PC-3 (cell line): ENCODE data around the gene TEPSIN. TPM values are rescaled to one million over a fixed set of nuclear protein-coding genes. Genes with fewer than 3 reads are reported as not detected.

Source experiments
- ATAC-seq: fragments of 200-7000 bp; cut with Tn5 transposase; 2 replicates; pipeline ENCODE4 v1.9.1; 2020; ENCODE audit warnings: mild to moderate bottlenecking, moderate library complexity
- BruUV-seq: library from RNA; stranded (reverse); fragments of 400-500 nt; replicated peaks from 2 replicates; lab custom pipeline; 2021; lab: Mats Ljungman, UMichigan
- CTCF ChIA-PET: fragments of 300-600 bp; sonication (Branson Sonifier 250); formaldehyde crosslinking; loops from one replicate; lab custom pipeline; 2022; ENCODE audit warnings: antibody characterized with exemption; lab: Charles Lee
- POLR2A ChIA-PET: fragments of 300-600 bp; sonication (Branson Sonifier 250); formaldehyde crosslinking; loops from one replicate; lab custom pipeline; 2022; ENCODE audit warnings: antibody characterized with exemption; ENCODE audit not compliant: unreplicated experiment; lab: Charles Lee
- DNase-seq: peaks from one replicate; pipeline ENCODE4 v3.0.0-alpha.2; 2015
- H2AFZ ChIP-seq: fragments of 300-600 bp; sonication (generic); 2 replicates; pipeline ENCODE4 v1.6.0; 2016; ENCODE audit warnings: antibody characterized with exemption, low read length
- H3F3A ChIP-seq: fragments of 300-600 bp; sonication (generic); one replicate; pipeline ENCODE4 v1.6.0; 2017; ENCODE audit warnings: antibody characterized with exemption, low read length, control low read depth, mild to moderate bottlenecking; ENCODE audit not compliant: unreplicated experiment
- H3K27ac ChIP-seq: fragments of 300-600 bp; sonication (generic); 2 replicates; pipeline ENCODE4 v1.5.1; 2016; ENCODE audit warnings: mild to moderate bottlenecking, low read length
- H3K27me3 ChIP-seq: fragments of 300-600 bp; sonication (generic); 2 replicates; pipeline ENCODE4 v1.6.1; 2016; ENCODE audit warnings: low read length, mixed read lengths
- H3K36me3 ChIP-seq: fragments of 300-600 bp; sonication (generic); 2 replicates; pipeline ENCODE4 v1.6.1; 2016; ENCODE audit warnings: low read depth, mixed run types, low read length, mixed read lengths
- H3K4me1 ChIP-seq: fragments of 300-600 bp; sonication (generic); 2 replicates; pipeline ENCODE4 v1.5.1; 2016; ENCODE audit warnings: low read length; ENCODE audit not compliant: insufficient read depth
- H3K4me2 ChIP-seq: fragments of 300-600 bp; sonication (generic); 2 replicates; pipeline ENCODE4 v1.6.0; 2016; ENCODE audit warnings: low read length
- H3K4me3 ChIP-seq: fragments of 300-600 bp; sonication (generic); 2 replicates; pipeline ENCODE4 v1.5.1; 2016; ENCODE audit warnings: mild to moderate bottlenecking, low read length, mixed read lengths
- H3K79me2 ChIP-seq: fragments of 300-600 bp; sonication (generic); 2 replicates; pipeline ENCODE4 v1.6.1; 2017; ENCODE audit warnings: low read length, mixed read lengths
- H3K9ac ChIP-seq: fragments of 300-600 bp; sonication (generic); 2 replicates; pipeline ENCODE4 v1.6.0; 2016; ENCODE audit warnings: mild to moderate bottlenecking, low read length
- H3K9me2 ChIP-seq: fragments of 300-600 bp; sonication (generic); replicated peaks from 2 replicates; pipeline ENCODE4 v1.6.1; 2016; ENCODE audit warnings: mixed run types, low read length, mixed read lengths
- H3K9me3 ChIP-seq: fragments of 300-600 bp; sonication (generic); 2 replicates; pipeline ENCODE4 v1.6.1; 2016; ENCODE audit warnings: low read length, mixed read lengths
- H4K20me1 ChIP-seq: fragments of 300-600 bp; sonication (generic); 2 replicates; pipeline ENCODE4 v1.6.1; 2016; ENCODE audit warnings: low read length, mixed read lengths
- EZH2 ChIP-seq: fragments of 300-600 bp; sonication (generic); IDR thresholded peaks from one replicate; pipeline ENCODE4 v1.6.1; 2017; ENCODE audit warnings: antibody characterized with exemption, mild to moderate bottlenecking, low read length; ENCODE audit not compliant: unreplicated experiment
- EZH2phosphoT487 ChIP-seq: fragments of 300-600 bp; sonication (generic); IDR thresholded peaks from 2 replicates; pipeline ENCODE4 v1.6.1; 2018; ENCODE audit warnings: mild to moderate bottlenecking, antibody characterized with exemption, low read length, borderline replicate concordance
- intact Hi-C: fragments of 100-400 bp; cut with micrococcal nuclease; formaldehyde crosslinking; loops from 2 replicates; pipeline ENCODE4 v1.9.0; 2023
- total RNA-seq: library from RNA; depleted of rRNA; stranded (reverse); fragments of >200 nt; gene quantifications from 2 replicates; pipeline ENCODE4 v1.2.3, GENCODE V29; 2014
- TF ChIP-seq, protein P1 (sequence below): fragments of 300-600 bp; sonication (generic); conservative IDR thresholded peaks from 2 replicates; pipeline ENCODE4 v1.5.1; 2017; ENCODE audit warnings: antibody characterized with exemption, low read depth, mild to moderate bottlenecking, low read length

The TEPSIN gene
- total RNA-seq, 1 experiment from 2014 or later: 28.8 TPM

DNA sequence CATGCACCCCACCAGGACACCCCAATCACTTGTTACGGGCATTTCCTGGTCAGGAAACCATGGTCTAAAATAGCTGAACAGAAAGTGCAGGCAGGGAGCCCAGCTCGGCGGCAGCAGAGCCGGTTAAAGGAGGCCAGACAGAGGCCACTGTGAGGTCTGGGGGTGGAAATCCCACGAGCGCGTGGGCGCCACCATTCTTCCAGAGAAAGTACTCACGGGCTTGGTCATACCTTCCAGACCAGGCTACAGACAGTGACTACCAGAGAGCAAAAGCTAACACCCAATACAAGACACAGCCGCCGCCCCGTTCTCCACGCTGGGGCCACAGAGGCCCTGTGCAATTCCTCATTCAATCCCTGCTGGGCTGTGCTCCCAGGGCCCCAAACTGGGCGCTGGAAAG lies 28.0 kb downstream of the TEPSIN start:
- BruUV-seq: no TSS peak
- CTCF ChIA-PET: no interaction called here
- Histone ChIP-seq H3F3A (no peaks in the 10 kb centered on the region), H4K20me1 (no peaks in the 10 kb centered on the region), H3K79me2 (no peaks in the 10 kb centered on the region), H3K4me1 (no peaks in the 10 kb centered on the region), H3K9me3 (no peaks in the 10 kb centered on the region), H3K4me2 (no peak overlapping the region), H2AFZ (no peak overlapping the region), H3K4me3 (no peak overlapping the region), H3K27me3 (no peaks in the 10 kb centered on the region), H3K36me3 (no peaks in the 10 kb centered on the region), H3K27ac (no peak overlapping the region), H3K9ac (no peak overlapping the region), H3K9me2 (no peaks in the 10 kb centered on the region)
- POLR2A ChIA-PET: no interaction called here
- intact Hi-C loops: no loop called here
- TF ChIP-seq, protein P1, sequence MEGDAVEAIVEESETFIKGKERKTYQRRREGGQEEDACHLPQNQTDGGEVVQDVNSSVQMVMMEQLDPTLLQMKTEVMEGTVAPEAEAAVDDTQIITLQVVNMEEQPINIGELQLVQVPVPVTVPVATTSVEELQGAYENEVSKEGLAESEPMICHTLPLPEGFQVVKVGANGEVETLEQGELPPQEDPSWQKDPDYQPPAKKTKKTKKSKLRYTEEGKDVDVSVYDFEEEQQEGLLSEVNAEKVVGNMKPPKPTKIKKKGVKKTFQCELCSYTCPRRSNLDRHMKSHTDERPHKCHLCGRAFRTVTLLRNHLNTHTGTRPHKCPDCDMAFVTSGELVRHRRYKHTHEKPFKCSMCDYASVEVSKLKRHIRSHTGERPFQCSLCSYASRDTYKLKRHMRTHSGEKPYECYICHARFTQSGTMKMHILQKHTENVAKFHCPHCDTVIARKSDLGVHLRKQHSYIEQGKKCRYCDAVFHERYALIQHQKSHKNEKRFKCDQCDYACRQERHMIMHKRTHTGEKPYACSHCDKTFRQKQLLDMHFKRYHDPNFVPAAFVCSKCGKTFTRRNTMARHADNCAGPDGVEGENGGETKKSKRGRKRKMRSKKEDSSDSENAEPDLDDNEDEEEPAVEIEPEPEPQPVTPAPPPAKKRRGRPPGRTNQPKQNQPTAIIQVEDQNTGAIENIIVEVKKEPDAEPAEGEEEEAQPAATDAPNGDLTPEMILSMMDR: no peak
- no peak for TF ChIP-seq EZH2
- TF ChIP-seq EZH2phosphoT487: no peak
- ATAC-seq: no peak
- no peak for DNase-seq

DNA sequence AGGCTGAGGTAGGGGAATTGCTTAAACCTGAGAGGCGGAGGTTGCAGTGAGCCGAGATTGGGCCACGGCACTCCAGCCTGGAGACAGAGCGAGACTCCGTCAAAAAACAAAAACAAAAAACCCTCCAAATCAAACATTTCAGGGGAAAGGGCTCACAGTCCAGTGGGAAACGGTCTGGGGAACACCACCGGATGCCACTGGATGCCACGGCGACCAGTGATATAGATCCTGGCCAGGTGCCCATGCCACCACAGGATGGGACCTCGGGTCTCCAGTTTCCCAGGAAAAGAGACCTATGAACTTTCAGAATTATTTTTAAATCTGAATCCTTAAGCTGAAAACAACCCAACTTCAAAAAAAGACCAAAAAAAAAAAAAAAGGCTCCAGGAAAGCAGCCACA lies 28.4 kb downstream of the TEPSIN start:
- BruUV-seq: no TSS peak
- H3K4me1 ChIP-seq: no peaks in the 10 kb centered on the region
- no peak for TF ChIP-seq EZH2
- no peak for TF ChIP-seq EZH2phosphoT487
- TF ChIP-seq, protein P1: no peak
- H3K79me2 ChIP-seq: no peaks in the 10 kb centered on the region
- H3K27ac ChIP-seq: no peak overlapping the region
- H3K27me3 ChIP-seq: no peaks in the 10 kb centered on the region
- no peaks in the 10 kb centered on the region for H3K9me2 ChIP-seq
- no peak overlapping the region for H3K4me2 ChIP-seq
- intact Hi-C loops: no loop called here
- no peaks in the 10 kb centered on the region for H3F3A ChIP-seq
- no peak for DNase-seq
- H3K9ac ChIP-seq: no peak overlapping the region
- ChIA-PET POLR2A (no interaction called here), CTCF (no interaction called here)
- no peak overlapping the region for H2AFZ ChIP-seq
- ATAC-seq: no peak
- H4K20me1 ChIP-seq: no peaks in the 10 kb centered on the region
- no peaks in the 10 kb centered on the region for H3K9me3 ChIP-seq
- H3K4me3 ChIP-seq: no peak overlapping the region
- no peaks in the 10 kb centered on the region for H3K36me3 ChIP-seq

DNA sequence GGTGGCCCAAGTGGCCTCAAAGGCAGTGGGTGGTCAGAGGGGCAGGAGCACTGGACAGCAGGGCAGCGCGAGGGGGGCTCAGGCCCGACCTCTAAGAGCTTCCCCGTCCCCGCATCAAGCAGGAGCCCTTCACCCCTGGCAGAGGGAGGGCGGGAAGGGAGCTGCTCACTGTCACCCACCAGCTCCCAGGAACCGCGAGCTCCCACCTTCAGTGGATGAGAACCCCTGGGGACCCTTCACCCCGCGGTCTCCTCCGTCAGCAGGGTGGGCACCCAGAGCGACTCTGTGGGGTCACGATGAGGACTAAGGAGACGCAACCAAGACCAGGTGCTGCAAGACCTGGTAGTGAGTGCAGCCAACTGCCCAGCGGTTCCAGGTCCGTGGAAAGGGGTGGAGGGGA lies 29.7 kb downstream of the TEPSIN start:
- ATAC-seq: no peak
- CTCF ChIA-PET: no interaction called here
- H3K36me3 ChIP-seq: no peaks in the 10 kb centered on the region
- POLR2A ChIA-PET: no interaction called here
- no peak overlapping the region for H2AFZ ChIP-seq
- no peaks in the 10 kb centered on the region for H3K79me2 ChIP-seq
- no peaks in the 10 kb centered on the region for H3K27me3 ChIP-seq
- H3K9ac ChIP-seq: no peak overlapping the region
- no peak overlapping the region for H3K4me3 ChIP-seq
- H3K9me3 ChIP-seq: no peaks in the 10 kb centered on the region
- H3K4me1 ChIP-seq: no peaks in the 10 kb centered on the region
- TF ChIP-seq EZH2phosphoT487 (no peak), EZH2 (no peak)
- TF ChIP-seq, protein P1: no peak
- no peaks in the 10 kb centered on the region for H3F3A ChIP-seq
- BruUV-seq: no TSS peak
- no peak overlapping the region for H3K27ac ChIP-seq
- no peak overlapping the region for H3K4me2 ChIP-seq
- no peaks in the 10 kb centered on the region for H3K9me2 ChIP-seq
- no peaks in the 10 kb centered on the region for H4K20me1 ChIP-seq
- DNase-seq: no peak
- intact Hi-C loops: no loop called here
